ENCODE results near the gene MAVS. TPM values are rescaled to one million over a fixed set of nuclear protein-coding genes. Genes with fewer than 3 reads are reported as not detected.

MAVS gene
- total and polyA plus RNA-seq, 9 of the 15 experiments (the other 6 are each of a cell fraction or from before 2014, with no cell fraction given) = 1.6 to 22.0 (median 11.3) TPM

- no peak for TF ChIP-seq NCOA2 (IDR thresholded peaks at IDR 0.05; ENCODE audit: partially characterized antibody in 2 of 2)
- TF ChIP-seq EHMT2 (IDR thresholded peaks at IDR 0.05) = no peak
- no peak for TF ChIP-seq ZNF316 (IDR thresholded peaks at IDR 0.05)
- TF ChIP-seq ZBTB43 (CRISPR knock-in tag; IDR thresholded peaks at IDR 0.05) = peak; percentile 86; the same call in 1 of the 2 replicates
- no peak; the same call in 1 of the 2 replicates for TF ChIP-seq KAT7 (CRISPR knock-in tag; IDR thresholded peaks at IDR 0.05; ENCODE audit: borderline replicate concordance)
- TF ChIP-seq ZNF224 (CRISPR knock-in tag; IDR thresholded peaks at IDR 0.05) = peak; percentile 82; the same call in 1 of the 2 replicates
- TF ChIP-seq ZNF274 (IDR thresholded peaks at IDR 0.05; ENCODE audit: borderline replicate concordance, low read depth, low read length) = no peak; the same call in 1 of the 2 replicates
- no peak for TF ChIP-seq ZBTB1 (CRISPR knock-in tag; IDR thresholded peaks at IDR 0.05; ENCODE audit: borderline replicate concordance, low read depth)
- no peak for TF ChIP-seq ZNF408 (CRISPR knock-in tag; IDR thresholded peaks at IDR 0.05; ENCODE audit: low read depth)
- TF ChIP-seq MLLT1 (IDR thresholded peaks at IDR 0.05) = no peak
- peak; percentile 93 for TF ChIP-seq RBFOX2 (IDR thresholded peaks at IDR 0.05; ENCODE audit: low read depth, low read length)
- TF ChIP-seq ZFPM2 (CRISPR knock-in tag; IDR thresholded peaks at IDR 0.05) = no peak
- no peak for TF ChIP-seq ERF (CRISPR knock-in tag; IDR thresholded peaks at IDR 0.05)
- TF ChIP-seq RUNX1 (IDR thresholded peaks at IDR 0.05; ENCODE audit: low read depth) = no peak
- TF ChIP-seq RBM15 (IDR thresholded peaks at IDR 0.05; ENCODE audit: insufficient read depth, low read length) = no peak
- TF ChIP-seq TRIM25 (IDR thresholded peaks at IDR 0.05; ENCODE audit: borderline replicate concordance) = no peak
- peak; percentile 78 for TF ChIP-seq C11orf30 (IDR thresholded peaks at IDR 0.05; ENCODE audit: low read depth)
- TF ChIP-seq ZNF57 (CRISPR knock-in tag; IDR thresholded peaks at IDR 0.05) = no peak
- TF ChIP-seq ZNF24 (IDR thresholded peaks at IDR 0.05) = no peak
- TF ChIP-seq ARID3B (CRISPR knock-in tag; IDR thresholded peaks at IDR 0.05; ENCODE audit: borderline replicate concordance) = no peak
- TF ChIP-seq ZNF444 (CRISPR knock-in tag; IDR thresholded peaks at IDR 0.05) = no peak
- no peak for TF ChIP-seq CREBBP (IDR thresholded peaks at IDR 0.05; ENCODE audit: low read depth, low read length)
- no peak for TF ChIP-seq POLR3G (IDR thresholded peaks at IDR 0.05; ENCODE audit: extremely low read depth, insufficient read length, insufficient replicate concordance)
- TF ChIP-seq ZNF431 (CRISPR knock-in tag; IDR thresholded peaks at IDR 0.05) = no peak
Measured at GRCh38 chr20:3820048-3820900, 26.4 kb upstream of the MAVS start, which contains the start of gene AP5S1 (continued).
